ENCODE data around the gene SF1. TPM values are rescaled to one million over a fixed set of nuclear protein-coding genes. Genes with fewer than 3 reads are reported as not detected.

SF1 gene
- total RNA-seq = 49.1 and 65.5 TPM in 2 replicates

GRCh38 chr11:64778473-64779298 is at the start of gene SF1:
Gene SF1, minus strand, starts transcription at chr11:64778542. Its CDS starts 150 bp downstream, at chr11:64778392.

GRCh38 chr11:64810271-64810890 is 32.0 kb upstream of the SF1 start, which contains the start of gene MEN1:
Gene MEN1, minus strand, starts transcription at chr11:64810551. Its CDS starts 442 bp downstream, at chr11:64810109.

GRCh38 chr11:64803158-64803845 is 25.0 kb upstream of the SF1 start, which contains the start of gene MAP4K2:
Gene MAP4K2, minus strand, starts transcription at chr11:64803214. Its CDS starts 65 bp downstream, at chr11:64803149.

GRCh38 chr11:64759722-64760719 is 18.3 kb downstream of the SF1 start, which contains the start of gene PYGM:
Gene PYGM, minus strand, starts transcription at chr11:64759974. Its CDS starts 76 bp downstream, at chr11:64759898.

GRCh38 chr11:64743591-64744543 is 34.5 kb downstream of the SF1 start, which contains the start of gene RASGRP2:
Gene RASGRP2, minus strand, starts transcription at chr11:64744142. Its CDS starts 1,276 bp downstream, at chr11:64742866.

GRCh38 chr11:64723117-64723906 is 55.0 kb downstream of the SF1 start, which contains the start of gene NRXN2:
Gene NRXN2, minus strand, starts transcription at chr11:64723197. Its CDS starts 9,498 bp downstream, at chr11:64713699.

Other genes starting within 250 kb of the SF1 start
- not detected in 2 replicates for gene SLC22A11, start 222.6 kb downstream of the SF1 start, total RNA-seq
- gene SLC22A12, start 187.3 kb downstream of the SF1 start, total RNA-seq = not detected in 2 replicates
- gene NRXN2, start 55.3 kb downstream of the SF1 start, total RNA-seq = 0.57 and 0.74 TPM in 2 replicates
- gene RASGRP2, start 34.4 kb downstream of the SF1 start, total RNA-seq = 0.18 and 0.71 TPM in 2 replicates
- gene PYGM, start 18.6 kb downstream of the SF1 start, total RNA-seq = 0.57 and 3.1 TPM in 2 replicates
- 5.4 and 10.1 TPM in 2 replicates for gene MAP4K2, start 24.7 kb upstream of the SF1 start, total RNA-seq
- gene MEN1, start 32.0 kb upstream of the SF1 start, total RNA-seq = 8.0 and 14.0 TPM in 2 replicates
- gene CDC42BPG, start 66.1 kb upstream of the SF1 start, total RNA-seq = under 0.01 TPM in 2 replicates
- 48.1 and 54.9 TPM in 2 replicates for gene EHD1, start 100.1 kb upstream of the SF1 start, total RNA-seq
- gene ATG2A, start 138.7 kb upstream of the SF1 start, total RNA-seq = 6.5 and 8.0 TPM in 2 replicates
- 6.7 and 11.2 TPM in 2 replicates for gene PPP2R5B, start 146.1 kb upstream of the SF1 start, total RNA-seq
- not detected in 2 replicates for gene GPHA2, start 157.4 kb upstream of the SF1 start, total RNA-seq
- gene MAJIN, start 193.6 kb upstream of the SF1 start, total RNA-seq = not detected in 2 replicates
- gene BATF2, start 218.4 kb upstream of the SF1 start, total RNA-seq = 0.37 and 0.71 TPM in 2 replicates
- gene ARL2, start 235.6 kb upstream of the SF1 start, total RNA-seq = 77.1 and 85.5 TPM in 2 replicates
- gene SNX15, start 248.9 kb upstream of the SF1 start, total RNA-seq = 4.8 and 6.9 TPM in 2 replicates

Data from smooth muscle cell of bladder (primary cell).